8988T (cell line): Measurements from ENCODE around the gene LRIT2.
"Not testable (repeated sequence)": the region's sequence is repeated elsewhere in the genome, so short reads cannot be mapped to it uniquely, and the experiment has no call there.

Source experiments
- DNase-seq: peaks from one replicate; pipeline ENCODE4 v3.0.0; 2011

The LRIT2 gene

GRCh38 chr10:84179059-84179710, 46.2 kb downstream of the LRIT2 start:
- no peak for DNase-seq

- no peak for DNase-seq
Observed at GRCh38 chr10:84178160-84178609, 47.2 kb downstream of the LRIT2 start.

GRCh38 chr10:84177541-84178141, 47.7 kb downstream of the LRIT2 start:
- no peak for DNase-seq

- no peak for DNase-seq
Observed at GRCh38 chr10:84176836-84177474, 48.4 kb downstream of the LRIT2 start.

DNA sequence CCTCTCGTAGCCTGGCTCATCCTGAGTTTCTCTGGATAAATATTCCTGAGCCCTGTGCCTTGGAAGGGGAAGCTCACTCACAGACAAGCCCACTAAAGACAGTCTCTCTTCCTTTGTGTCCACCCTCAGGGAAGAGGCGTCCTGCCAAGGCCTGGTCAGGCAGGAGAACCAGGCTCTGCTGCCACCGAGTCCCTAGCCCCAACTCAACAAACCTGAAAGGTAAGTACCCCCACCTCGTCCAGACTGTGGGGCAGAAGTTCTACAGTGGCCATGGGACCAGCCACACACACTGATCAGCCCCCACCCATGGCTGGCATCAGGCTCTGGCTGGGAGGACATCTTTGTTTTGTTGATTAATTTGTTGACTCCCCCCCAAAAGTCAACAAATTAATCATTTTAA, 49.0 kb downstream of the LRIT2 start:
- no peak for DNase-seq

GRCh38 chr10:84175436-84175835, 49.9 kb downstream of the LRIT2 start:
- DNase-seq: no peak

- DNase-seq: no peak
Observed at GRCh38 chr10:84173501-84173929, 51.8 kb downstream of the LRIT2 start, which contains the start of gene GPR15LG. GPR15LG (plus strand) TSS chr10:84173801; CDS start chr10:84173852, 51 bp downstream.

- DNase-seq: no peak
Observed at GRCh38 chr10:84172467-84173356, 52.6 kb downstream of the LRIT2 start.

GRCh38 chr10:84171700-84172466, 53.5 kb downstream of the LRIT2 start:
- not testable (repeated sequence) for DNase-seq

- not testable (repeated sequence) for DNase-seq
Observed at GRCh38 chr10:84171237-84171636, 54.1 kb downstream of the LRIT2 start.
